PC-9 (cell line): Measurements from ENCODE around the gene FIG4.

Source experiments
- EZH2 ChIP-seq: fragments of 200-600 bp; sonication (generic); IDR thresholded peaks from 2 replicates; pipeline ENCODE4 v1.8.0; 2017; ENCODE audit warnings: antibody characterized with exemption, low read depth
- TF ChIP-seq, protein P1 (sequence below): fragments of 200-600 bp; sonication (generic); conservative IDR thresholded peaks from 2 replicates; pipeline ENCODE4 v1.6.1; 2017; ENCODE audit warnings: mixed run types, antibody characterized with exemption, mild to moderate bottlenecking, moderate library complexity

- TF ChIP-seq EZH2 = no peak
- TF ChIP-seq, protein P1, sequence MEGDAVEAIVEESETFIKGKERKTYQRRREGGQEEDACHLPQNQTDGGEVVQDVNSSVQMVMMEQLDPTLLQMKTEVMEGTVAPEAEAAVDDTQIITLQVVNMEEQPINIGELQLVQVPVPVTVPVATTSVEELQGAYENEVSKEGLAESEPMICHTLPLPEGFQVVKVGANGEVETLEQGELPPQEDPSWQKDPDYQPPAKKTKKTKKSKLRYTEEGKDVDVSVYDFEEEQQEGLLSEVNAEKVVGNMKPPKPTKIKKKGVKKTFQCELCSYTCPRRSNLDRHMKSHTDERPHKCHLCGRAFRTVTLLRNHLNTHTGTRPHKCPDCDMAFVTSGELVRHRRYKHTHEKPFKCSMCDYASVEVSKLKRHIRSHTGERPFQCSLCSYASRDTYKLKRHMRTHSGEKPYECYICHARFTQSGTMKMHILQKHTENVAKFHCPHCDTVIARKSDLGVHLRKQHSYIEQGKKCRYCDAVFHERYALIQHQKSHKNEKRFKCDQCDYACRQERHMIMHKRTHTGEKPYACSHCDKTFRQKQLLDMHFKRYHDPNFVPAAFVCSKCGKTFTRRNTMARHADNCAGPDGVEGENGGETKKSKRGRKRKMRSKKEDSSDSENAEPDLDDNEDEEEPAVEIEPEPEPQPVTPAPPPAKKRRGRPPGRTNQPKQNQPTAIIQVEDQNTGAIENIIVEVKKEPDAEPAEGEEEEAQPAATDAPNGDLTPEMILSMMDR = no peak
These were observed 116.8 kb downstream of the FIG4 start for GRCh38 chr6:109807881-109808280.
